SHP77 treated with DMSO at 0.1 percent for 48 hours (cell line): Measurements from ENCODE around the gene TDRD7.

ENCODE experiments used
- DNase-seq: peaks from one replicate; lab custom pipeline; 2025; lab: John Stamatoyannopoulos, UW

TDRD7 gene

DNA sequence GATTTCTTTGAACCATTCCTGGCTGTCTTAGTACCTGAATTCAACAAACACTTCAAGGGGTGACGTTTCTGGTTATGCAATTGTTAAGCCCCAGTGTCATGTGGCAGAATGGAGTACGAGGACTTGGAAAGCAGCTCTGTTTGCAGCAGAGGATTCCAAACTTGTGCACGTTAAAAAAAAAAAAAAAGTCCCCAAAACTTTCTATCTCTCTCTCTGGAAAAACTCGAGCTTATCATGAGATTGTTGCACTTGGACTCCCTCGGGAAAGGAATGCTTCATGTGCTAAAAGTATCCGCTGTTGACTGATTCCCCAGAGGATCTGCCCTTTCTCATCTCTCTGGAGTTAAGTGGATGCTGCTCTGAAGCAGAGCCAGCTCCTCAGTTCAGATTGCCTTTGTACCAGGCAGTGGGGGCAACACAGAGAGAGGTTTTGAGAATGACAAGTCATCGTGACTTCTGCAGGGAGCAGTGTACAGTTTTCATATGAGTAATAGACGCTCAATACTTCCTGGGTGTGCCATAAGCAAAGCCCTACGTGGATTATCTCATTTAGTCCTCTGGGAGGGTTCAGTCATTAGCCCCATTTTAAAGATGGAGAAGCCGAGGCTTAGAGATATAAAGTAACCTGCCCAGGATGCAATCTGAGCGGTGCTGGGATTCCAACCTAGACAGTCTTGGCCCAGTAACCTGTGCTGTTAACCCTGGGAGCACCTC lies 117.6 kb downstream of the TDRD7 start:
- no peak for DNase-seq

DNA sequence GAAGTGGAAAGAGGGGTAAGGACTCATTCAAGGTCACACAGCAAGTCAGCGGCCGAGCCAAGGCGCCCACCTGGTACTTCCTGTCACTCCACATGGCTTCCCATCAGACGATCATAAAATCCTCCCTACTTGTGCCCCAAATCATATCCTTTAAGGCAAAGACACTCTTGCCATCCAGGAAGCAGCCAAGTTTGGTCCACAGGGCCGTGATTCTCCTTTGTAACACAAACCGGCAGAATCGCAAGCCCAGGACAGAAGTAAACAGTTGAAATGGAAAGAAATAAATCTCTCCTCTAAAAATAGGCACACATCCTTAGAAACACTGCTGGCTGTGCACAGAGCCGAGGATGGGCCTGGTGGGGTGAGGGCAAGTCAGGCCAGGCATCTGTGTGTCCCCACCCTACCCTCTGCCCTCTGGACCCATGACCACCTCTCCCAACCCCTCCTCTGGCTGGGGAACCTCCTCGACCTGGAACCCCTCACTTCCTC lies 120.0 kb downstream of the TDRD7 start:
- no peak for DNase-seq

DNA sequence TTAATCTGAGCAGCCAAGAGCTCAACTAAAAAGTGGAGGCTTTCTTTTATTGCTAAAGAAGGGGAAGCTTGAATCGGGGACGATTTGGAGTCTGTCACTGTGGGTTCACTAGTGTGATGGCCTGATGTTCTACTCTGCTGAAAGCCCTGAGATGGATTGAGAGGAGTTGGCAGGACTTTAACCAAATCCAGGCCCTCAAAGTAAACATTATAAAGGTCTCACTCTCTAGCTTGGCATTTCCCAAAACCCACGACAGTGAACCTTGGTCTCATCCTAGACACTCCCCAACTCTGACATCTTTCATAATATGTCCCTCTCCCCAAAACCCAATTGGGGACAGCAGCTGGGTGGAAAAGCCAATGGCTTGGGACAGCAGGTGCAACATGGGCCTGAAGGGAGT lies 122.3 kb downstream of the TDRD7 start:
- DNase-seq = no peak

DNA sequence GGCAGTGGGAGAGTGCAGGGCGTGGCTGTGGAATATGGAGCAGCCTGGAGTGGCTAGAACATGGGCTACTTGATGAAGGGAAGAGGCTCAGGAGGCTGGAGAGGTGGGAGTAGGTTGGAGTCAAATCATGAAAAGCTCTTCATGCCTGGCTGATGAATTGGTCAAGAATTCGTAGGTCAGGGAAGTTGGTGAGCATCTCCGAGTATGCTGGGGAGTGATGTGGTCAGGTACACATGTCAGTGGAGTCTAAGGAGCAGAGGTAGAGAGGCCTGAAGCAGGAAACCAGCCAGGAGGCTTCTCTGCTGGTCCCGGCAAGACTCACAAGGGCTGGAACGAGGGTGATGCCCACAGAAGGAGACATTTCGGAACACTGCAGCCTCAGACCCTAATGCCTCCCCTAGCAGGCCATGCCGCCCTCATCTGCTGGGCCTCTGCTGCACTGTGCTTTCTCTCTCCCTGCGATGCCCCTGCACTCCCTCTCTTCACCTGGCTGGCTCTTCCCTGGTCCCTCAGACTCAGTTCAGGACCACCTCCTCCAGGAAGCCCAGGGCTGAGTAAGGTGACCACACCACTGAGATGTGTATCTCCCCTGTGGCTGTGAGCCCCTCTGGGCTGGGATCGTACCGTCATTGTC lies 123.2 kb downstream of the TDRD7 start:
- DNase-seq = no peak

DNA sequence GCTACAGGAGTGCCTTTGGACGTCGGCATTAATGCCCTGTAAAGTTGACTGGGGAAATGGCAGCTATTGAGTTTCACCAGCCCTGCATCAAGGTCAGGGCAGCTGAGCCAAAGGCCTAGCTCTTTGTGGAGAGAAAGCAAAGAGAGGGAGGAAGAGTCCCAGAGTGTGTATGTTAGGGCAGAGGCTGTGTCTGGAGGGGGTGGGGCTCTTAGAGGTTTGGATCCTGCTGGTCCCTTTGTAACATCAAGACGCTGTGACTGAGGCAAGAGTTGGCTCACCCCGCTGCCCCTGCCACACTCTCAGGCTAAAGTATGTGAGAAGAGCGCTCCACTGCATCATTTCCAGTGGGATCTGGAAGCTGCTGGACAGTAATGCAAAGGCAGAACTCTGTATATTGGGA lies 123.9 kb downstream of the TDRD7 start:
- DNase-seq = no peak

DNA sequence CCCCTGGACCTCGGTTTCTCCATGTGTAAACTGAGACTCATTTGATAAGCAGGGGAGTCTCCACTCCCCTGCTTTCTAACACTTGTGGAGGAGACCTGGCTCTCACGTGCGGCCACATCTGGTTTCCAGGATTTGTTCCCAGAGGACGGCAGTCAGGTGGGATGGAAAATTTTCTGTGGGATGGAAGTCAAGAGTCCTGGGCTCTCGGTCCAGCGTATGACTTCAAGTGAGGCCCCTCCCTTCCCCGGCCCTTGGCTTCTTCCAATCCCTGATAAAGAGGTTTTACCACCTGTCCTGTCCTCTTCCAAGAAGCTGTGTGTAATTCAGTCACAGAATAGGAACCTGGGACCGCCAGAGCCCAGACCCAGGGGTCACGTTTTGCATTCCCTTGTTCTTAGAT lies 124.6 kb downstream of the TDRD7 start:
- no peak for DNase-seq

DNA sequence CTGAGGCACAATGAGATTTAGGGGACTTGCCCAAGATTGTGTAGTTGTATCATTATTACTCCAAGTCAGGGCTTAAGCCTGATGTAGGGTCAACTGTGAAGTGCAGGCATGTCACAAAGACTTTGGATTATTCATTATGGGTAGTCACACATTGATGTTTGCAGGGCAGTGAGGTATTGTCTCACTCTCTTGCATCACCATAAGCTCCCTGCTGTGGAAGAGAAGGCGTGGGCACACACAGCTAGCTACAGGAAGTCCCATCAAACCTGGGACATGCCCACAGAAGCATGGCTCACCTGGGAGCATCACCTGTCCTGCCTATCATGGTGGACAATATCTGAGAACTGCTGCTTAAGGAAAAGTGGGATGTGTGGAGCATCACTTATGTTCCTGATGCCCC lies 131.7 kb downstream of the TDRD7 start:
- DNase-seq = no peak

DNA sequence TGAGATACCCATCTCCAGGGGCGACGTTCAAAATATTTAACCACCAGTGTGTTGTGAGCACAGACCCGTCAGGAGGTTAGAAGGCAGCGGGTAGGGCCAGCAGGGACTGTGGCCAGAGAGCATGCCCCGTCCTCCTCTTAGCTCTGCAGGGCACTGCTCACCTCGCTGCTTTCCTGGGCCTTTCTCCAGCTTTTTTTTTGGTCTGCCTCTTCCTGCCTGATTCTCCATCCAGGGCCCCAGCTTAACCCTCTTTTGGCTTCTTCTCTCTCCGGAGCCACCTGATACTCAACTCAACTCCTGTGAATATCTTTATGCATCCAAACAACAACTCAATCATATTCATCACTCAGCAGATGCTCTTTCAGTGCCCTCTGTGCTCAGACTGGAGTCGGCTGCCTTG lies 133.6 kb downstream of the TDRD7 start:
- DNase-seq = no peak
